HFF-Myc (cell line): ENCODE measurements around the gene HIRIP3.

Experiments used
- DNase-seq: peaks from one replicate; pipeline ENCODE4 v3.0.0-alpha.2; 2011; ENCODE audit warnings: low read depth; ENCODE audit errors: extremely low read depth
- H3K4me3 ChIP-seq: replicated peaks from 2 replicates; pipeline ENCODE4 v1.5.1; 2011; ENCODE audit warnings: low read depth, mild to moderate bottlenecking, control low read depth, low read length
- CTCF ChIP-seq: IDR thresholded peaks from 2 replicates; pipeline ENCODE4 v1.5.1; 2012; ENCODE audit warnings: mild to moderate bottlenecking, low read depth, low read length, control low read depth; ENCODE audit errors: missing control alignments

The HIRIP3 gene

GRCh38 chr16:30004424-30004776 is 9.0 kb upstream of the HIRIP3 start:
- H3K4me3 ChIP-seq, result no peak overlapping the region
- no peak for DNase-seq
- TF ChIP-seq CTCF, result no peak

GRCh38 chr16:30003670-30004423 is 8.4 kb upstream of the HIRIP3 start:
- TF ChIP-seq CTCF, result no peak
- DNase-seq, result no peak
- no peak overlapping the region for H3K4me3 ChIP-seq

GRCh38 chr16:30002614-30003346 is 7.4 kb upstream of the HIRIP3 start:
- no peak overlapping the region for H3K4me3 ChIP-seq
- TF ChIP-seq CTCF, result no peak
- no peak for DNase-seq

- H3K4me3 ChIP-seq, result no peak overlapping the region
- no peak for TF ChIP-seq CTCF
- DNase-seq, result no peak
Observed at GRCh38 chr16:30000735-30001631, 5.6 kb upstream of the HIRIP3 start.

- no peak for DNase-seq
- H3K4me3 ChIP-seq, result no peak overlapping the region
- no peak for TF ChIP-seq CTCF
Observed at GRCh38 chr16:29999605-30000004, 4.2 kb upstream of the HIRIP3 start.

- TF ChIP-seq CTCF, result no peak
- peak overlapping the region; percentile 91 for H3K4me3 ChIP-seq
- no peak for DNase-seq
Observed at GRCh38 chr16:29996766-29997250, 1.4 kb upstream of the HIRIP3 start.
